Keratinocyte (primary cell): ENCODE results near the gene ERBB4.

ENCODE experiments used
- CTCF ChIP-seq, 3 experiments: IDR thresholded peaks in 1 of 3; conservative IDR thresholded peaks in 1 of 3; optimal IDR thresholded peaks in 1 of 3; 2 replicates in 2 of 3; 3 replicates in 1 of 3; pipeline versions ENCODE3 to v1.5.1; 2011; ENCODE audit warnings: low read length in 3 of 3, mild to moderate bottlenecking in 3 of 3, moderate library complexity in 2 of 3, control low read depth in 1 of 3, inconsistent platforms in 1 of 3; ENCODE audit not compliant: insufficient read depth in 2 of 3; ENCODE audit errors: extremely low read depth in 1 of 3
- EZH2 ChIP-seq: IDR thresholded peaks from one replicate; pipeline ENCODE4 v1.6.1; 2012; ENCODE audit warnings: inconsistent platforms, mild to moderate bottlenecking, low read length, moderate library complexity

DNA sequence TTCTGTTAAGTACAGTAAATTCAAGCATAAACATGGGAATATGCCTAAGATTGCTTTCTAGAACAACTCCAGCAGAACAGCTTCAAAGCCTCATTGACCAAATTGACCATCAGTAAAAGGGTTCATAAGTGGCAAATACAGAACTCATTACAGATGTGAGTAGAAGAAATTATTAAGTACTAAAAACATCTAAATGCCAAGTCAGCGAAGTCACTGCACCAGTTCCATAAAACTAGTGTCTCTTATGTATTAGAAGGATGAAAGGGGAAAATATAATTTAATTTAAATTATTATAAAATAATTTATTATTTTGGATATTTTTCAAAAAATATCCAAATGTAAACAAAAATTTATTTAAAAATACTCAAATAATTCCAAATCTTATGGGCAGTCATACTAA, 553.2 kb downstream of the ERBB4 start:
- TF ChIP-seq EZH2 = no peak
- no peak for TF ChIP-seq CTCF (optimal IDR thresholded peaks at IDR 0.05 in 1 of 3, IDR thresholded peaks at IDR 0.05 in 1 of 3, conservative IDR thresholded peaks at IDR 0.05 in 1 of 3; ENCODE audit: extremely low read depth in 1 of 3, insufficient read depth in 2 of 3, low read length in 3 of 3)
